NCI-H526 (cell line): ENCODE data around the gene ARNT2.

Experiments used
- DNase-seq, 2 experiments: peaks; one replicate each; lab custom pipeline; 2025; lab: John Stamatoyannopoulos, UW

ARNT2 gene

GRCh38 chr15:80466543-80466942 lies 62.4 kb downstream of the ARNT2 start:
- DNase-seq = no peak

- DNase-seq = no peak
Measured at GRCh38 chr15:80467311-80467714, 63.1 kb downstream of the ARNT2 start.

GRCh38 chr15:80468796-80469195 lies 64.6 kb downstream of the ARNT2 start:
- DNase-seq = no peak

- no peak for DNase-seq
Measured at GRCh38 chr15:80471881-80472280, 67.7 kb downstream of the ARNT2 start.

GRCh38 chr15:80473286-80474223 lies 69.4 kb downstream of the ARNT2 start:
- DNase-seq = no peak

GRCh38 chr15:80474224-80475215 lies 70.3 kb downstream of the ARNT2 start:
- DNase-seq = no peak

- peak in 1 of 2 experiments; percentile 4 for DNase-seq
Measured at GRCh38 chr15:80475572-80475971, 71.4 kb downstream of the ARNT2 start.

- peak in 1 of 2 experiments; percentile 47 for DNase-seq
Measured at GRCh38 chr15:80476036-80476435, 71.9 kb downstream of the ARNT2 start.

- DNase-seq = no peak
Measured at GRCh38 chr15:80478075-80478474, 73.9 kb downstream of the ARNT2 start.

GRCh38 chr15:80479191-80479590 lies 75.0 kb downstream of the ARNT2 start:
- DNase-seq = no peak

- DNase-seq = no peak
Measured at GRCh38 chr15:80480171-80480811, 76.1 kb downstream of the ARNT2 start.

- no peak for DNase-seq
Measured at GRCh38 chr15:80480909-80481308, 76.7 kb downstream of the ARNT2 start.

- no peak for DNase-seq
Measured at GRCh38 chr15:80482696-80483095, 78.5 kb downstream of the ARNT2 start.

GRCh38 chr15:80483725-80484161 lies 79.6 kb downstream of the ARNT2 start:
- DNase-seq = no peak

GRCh38 chr15:80484333-80484864 lies 80.2 kb downstream of the ARNT2 start:
- DNase-seq = no peak

GRCh38 chr15:80485370-80486164 lies 81.4 kb downstream of the ARNT2 start:
- DNase-seq = peak; percentile 36 to 53

GRCh38 chr15:80487839-80488390 lies 83.7 kb downstream of the ARNT2 start:
- DNase-seq = no peak

- no peak for DNase-seq
Measured at GRCh38 chr15:80489030-80489594, 84.9 kb downstream of the ARNT2 start.

GRCh38 chr15:80490431-80490990 lies 86.3 kb downstream of the ARNT2 start:
- no peak for DNase-seq
